DND-41 (cell line): ENCODE results near the gene FLACC1.

Experiments
- ATAC-seq: fragments of 200-7000 bp; cut with Tn5 transposase; 3 replicates; pipeline ENCODE4 v1.9.1; 2021; ENCODE audit warnings: low read depth; ENCODE audit not compliant: insufficient read depth
- DNase-seq: peaks from one replicate; pipeline ENCODE4 v3.0.0-alpha.2; 2020
- H2AFZ ChIP-seq: 2 replicates; pipeline ENCODE4 v1.6.0; 2012; ENCODE audit warnings: low read depth, low read length
- H3K27ac ChIP-seq: 2 replicates; pipeline ENCODE4 v1.5.1; 2012; ENCODE audit warnings: low read length, inconsistent platforms
- H3K27me3 ChIP-seq: fragments of 200-600 bp; sonication (generic); 2 replicates; pipeline ENCODE4 v1.6.0; 2012; ENCODE audit warnings: low read length, mild to moderate bottlenecking, inconsistent platforms; ENCODE audit not compliant: insufficient read depth, poor library complexity
- H3K36me3 ChIP-seq: 2 replicates; pipeline ENCODE4 v1.5.1; 2012; ENCODE audit warnings: low read length, inconsistent platforms; ENCODE audit not compliant: insufficient read depth
- H3K4me1 ChIP-seq: 2 replicates; pipeline ENCODE4 v1.5.1; 2012; ENCODE audit warnings: mild to moderate bottlenecking, low read length; ENCODE audit not compliant: insufficient read depth
- H3K4me2 ChIP-seq: 2 replicates; pipeline ENCODE4 v1.6.0; 2012; ENCODE audit warnings: mild to moderate bottlenecking, moderate library complexity, low read length, inconsistent platforms; ENCODE audit not compliant: insufficient read depth
- H3K4me3 ChIP-seq, 2 experiments: fragments of 200-600 bp in 1 of 2; shearing (Covaris generic) in 1 of 2; 2 replicates each; pipeline ENCODE4 v1.5.1; 2012 to 2016; ENCODE audit warnings: inconsistent platforms in 2 of 2, low read length in 2 of 2, mild to moderate bottlenecking in 2 of 2, low read depth in 1 of 2, moderate library complexity in 1 of 2
- H3K79me2 ChIP-seq: 2 replicates; pipeline ENCODE4 v1.6.0; 2012; ENCODE audit warnings: low read length, inconsistent platforms; ENCODE audit not compliant: insufficient read depth
- H3K9ac ChIP-seq: 2 replicates; pipeline ENCODE4 v1.6.0; 2012; ENCODE audit warnings: low read depth, mild to moderate bottlenecking, inconsistent platforms, low read length, moderate library complexity
- H3K9me3 ChIP-seq: 2 replicates; pipeline ENCODE4 v1.5.1; 2012; ENCODE audit warnings: low read length, moderate library complexity, mild to moderate bottlenecking, inconsistent platforms; ENCODE audit not compliant: insufficient read depth, severe bottlenecking
- H4K20me1 ChIP-seq: 2 replicates; pipeline ENCODE4 v1.6.0; 2012; ENCODE audit warnings: low read length; ENCODE audit not compliant: insufficient read depth
- CTCF ChIP-seq: IDR thresholded peaks from 2 replicates; pipeline ENCODE4 v1.5.1; 2012; ENCODE audit warnings: borderline replicate concordance, low read length, moderate library complexity, mild to moderate bottlenecking; ENCODE audit not compliant: poor library complexity, severe bottlenecking; ENCODE audit errors: extremely low read depth
- EZH2 ChIP-seq: IDR thresholded peaks from 3 replicates; pipeline ENCODE4 v1.6.1; 2012; ENCODE audit warnings: borderline replicate concordance, low read depth, mild to moderate bottlenecking, moderate library complexity, low read length, inconsistent platforms; ENCODE audit not compliant: severe bottlenecking

FLACC1 gene

GRCh38 chr2:201345625-201346213 lies 11.4 kb downstream of the FLACC1 start:
- ATAC-seq: no peak
- Histone ChIP-seq H3K9me3 (no peaks in the 10 kb centered on the region), H3K9ac (no peak overlapping the region), H3K27ac (no peak overlapping the region), H4K20me1 (no peaks in the 10 kb centered on the region), H3K36me3 (no peaks in the 10 kb centered on the region), H3K27me3 (no peaks in the 10 kb centered on the region), H3K79me2 (no peaks in the 10 kb centered on the region), H2AFZ (no peak overlapping the region), H3K4me3 (no peak overlapping the region), H3K4me2 (no peak overlapping the region), H3K4me1 (no peaks in the 10 kb centered on the region)
- no peak for DNase-seq
- TF ChIP-seq CTCF: no peak
- no peak for TF ChIP-seq EZH2

- no peaks in the 10 kb centered on the region for H3K79me2 ChIP-seq
- no peaks in the 10 kb centered on the region for H3K9me3 ChIP-seq
- H3K36me3 ChIP-seq: no peaks in the 10 kb centered on the region
- no peak overlapping the region for H3K9ac ChIP-seq
- H3K4me1 ChIP-seq: peaks cover 8% of the 10 kb centered on the region; the same call in 1 of the 2 replicates
- TF ChIP-seq CTCF: peak; percentile 27
- no peak for TF ChIP-seq EZH2
- no peak for DNase-seq
- no peak overlapping the region for H3K4me2 ChIP-seq
- no peaks in the 10 kb centered on the region for H4K20me1 ChIP-seq
- no peak overlapping the region for H2AFZ ChIP-seq
- ATAC-seq: no peak
- no peak overlapping the region for H3K4me3 ChIP-seq
- no peaks in the 10 kb centered on the region for H3K27me3 ChIP-seq
- no peak overlapping the region for H3K27ac ChIP-seq
These were observed 12.3 kb downstream of the FLACC1 start for GRCh38 chr2:201344663-201345366.

GRCh38 chr2:201343559-201343958 lies 13.6 kb downstream of the FLACC1 start:
- no peak for DNase-seq
- H3K36me3 ChIP-seq: no peaks in the 10 kb centered on the region
- H3K4me2 ChIP-seq: no peak overlapping the region
- no peak for TF ChIP-seq CTCF
- TF ChIP-seq EZH2: no peak
- no peaks in the 10 kb centered on the region for H3K79me2 ChIP-seq
- no peak overlapping the region for H3K9ac ChIP-seq
- H3K27ac ChIP-seq: no peak overlapping the region
- no peaks in the 10 kb centered on the region for H3K27me3 ChIP-seq
- ATAC-seq: no peak
- H3K9me3 ChIP-seq: no peaks in the 10 kb centered on the region
- no peak overlapping the region for H2AFZ ChIP-seq
- H3K4me3 ChIP-seq: no peak overlapping the region
- peaks cover 9% of the 10 kb centered on the region; the same call in 1 of the 2 replicates for H3K4me1 ChIP-seq
- H4K20me1 ChIP-seq: no peaks in the 10 kb centered on the region
